GM06990 (cell line): Measurements from ENCODE around the gene ADGRA1.

Experiments
- DNase-seq: peaks from one replicate; pipeline ENCODE4 v3.0.0-alpha.2; 2011; ENCODE audit not compliant: insufficient read length; ENCODE audit errors: extremely low read depth
- H3K27me3 ChIP-seq: replicated peaks from 2 replicates; pipeline ENCODE4 v1.6.0; 2011; ENCODE audit warnings: low read length; ENCODE audit not compliant: control insufficient read depth, insufficient read depth
- H3K36me3 ChIP-seq: 2 replicates; pipeline ENCODE4 v1.5.1; 2011; ENCODE audit warnings: low read length; ENCODE audit not compliant: control insufficient read depth, insufficient read depth
- H3K4me3 ChIP-seq: replicated peaks from 2 replicates; pipeline ENCODE4 v1.5.1; 2011; ENCODE audit warnings: low read depth, mild to moderate bottlenecking, control low read depth, low read length
- CTCF ChIP-seq: IDR thresholded peaks from 2 replicates; pipeline ENCODE4 v1.5.1; 2011; ENCODE audit warnings: low read length, control low read depth, mild to moderate bottlenecking, inconsistent platforms; ENCODE audit not compliant: insufficient read depth, poor library complexity, severe bottlenecking

The ADGRA1 gene

GRCh38 chr10:133129071-133129858, 41.5 kb downstream of the ADGRA1 start:
- no peak overlapping the region for H3K4me3 ChIP-seq
- DNase-seq = no peak
- H3K27me3 ChIP-seq = no peaks in the 10 kb centered on the region; the same call in 1 of the 2 replicates
- H3K36me3 ChIP-seq = no peaks in the 10 kb centered on the region
- no peak for TF ChIP-seq CTCF

GRCh38 chr10:133129859-133130495, 42.3 kb downstream of the ADGRA1 start:
- TF ChIP-seq CTCF = no peak
- no peak for DNase-seq
- no peaks in the 10 kb centered on the region for H3K36me3 ChIP-seq
- H3K27me3 ChIP-seq = no peaks in the 10 kb centered on the region; the same call in 1 of the 2 replicates
- H3K4me3 ChIP-seq = no peak overlapping the region

- Histone ChIP-seq H3K4me3 (no peak overlapping the region), H3K27me3 (no peaks in the 10 kb centered on the region; the same call in 1 of the 2 replicates), H3K36me3 (no peaks in the 10 kb centered on the region)
- TF ChIP-seq CTCF = no peak
- DNase-seq = no peak
Observed at GRCh38 chr10:133130602-133131001, 42.9 kb downstream of the ADGRA1 start.

- Histone ChIP-seq H3K4me3 (no peak overlapping the region), H3K36me3 (no peaks in the 10 kb centered on the region), H3K27me3 (no peaks in the 10 kb centered on the region; the same call in 1 of the 2 replicates)
- no peak for DNase-seq
- TF ChIP-seq CTCF = no peak
Observed at GRCh38 chr10:133131053-133131452, 43.3 kb downstream of the ADGRA1 start.

GRCh38 chr10:133131734-133132472, 44.2 kb downstream of the ADGRA1 start:
- no peaks in the 10 kb centered on the region for H3K36me3 ChIP-seq
- DNase-seq = no peak
- H3K4me3 ChIP-seq = no peak overlapping the region
- no peaks in the 10 kb centered on the region; the same call in 1 of the 2 replicates for H3K27me3 ChIP-seq
- TF ChIP-seq CTCF = no peak
